Transverse colon (tissue), 3 donors: ENCODE data around the gene C4BPA.

Source experiments
- POLR2A ChIP-seq: fragments of 450-650 bp; IDR thresholded peaks from one replicate; pipeline ENCODE4 v1.6.1; 2016; ENCODE audit warnings: antibody characterized with exemption, mild to moderate bottlenecking, moderate library complexity
- POLR2AphosphoS5 ChIP-seq, 3 donors: sonication (generic); formaldehyde crosslinking; IDR thresholded peaks; one replicate each; pipeline ENCODE4 v1.6.1; 2016; ENCODE audit warnings: antibody characterized with exemption in 3 of 3

GRCh38 chr1:207103892-207104373, at the start of gene C4BPA:
- TF ChIP-seq POLR2A (no peak), POLR2AphosphoS5 (IDR thresholded peaks at IDR 0.05) (no peak)
